Sigmoid colon (tissue), 7 donors: ENCODE measurements around the gene CDK19. TPM values are rescaled to one million over a fixed set of nuclear protein-coding genes. Genes with fewer than 3 reads are reported as not detected.

Experiments used
- DNase-seq: peaks from one replicate; pipeline ENCODE4 v3.0.0-alpha.2; 2019
- H3K27ac ChIP-seq, 4 donors: fragments of 200-600 bp; sonication (generic); one replicate each; pipeline ENCODE4 v1.5.1; 2016 to 2019; ENCODE audit warnings: mild to moderate bottlenecking in 1 of 4
- H3K27me3 ChIP-seq, 3 donors: fragments of 200-600 bp; sonication (generic); one replicate each; pipeline ENCODE4 v1.5.1; 2019; ENCODE audit warnings: mild to moderate bottlenecking in 1 of 3
- H3K36me3 ChIP-seq, 4 donors: fragments of 200-600 bp; sonication (generic); one replicate each; pipeline ENCODE4 v1.5.1; 2016 to 2019
- H3K4me1 ChIP-seq, 4 donors: fragments of 200-600 bp; sonication (generic); one replicate each; pipeline ENCODE4 v1.5.1; 2017 to 2019
- H3K4me3 ChIP-seq, 4 donors: fragments of 200-600 bp; sonication (generic); one replicate each; pipeline ENCODE4 v1.5.1; 2017 to 2019; ENCODE audit warnings: mild to moderate bottlenecking in 2 of 4, moderate library complexity in 1 of 4
- H3K9me3 ChIP-seq, 4 donors: fragments of 200-600 bp in 3 of 4; sonication (generic) in 3 of 4; one replicate each; pipeline versions ENCODE4 v1.5.1 to v1.6.1; 2013 to 2019
- EP300 ChIP-seq, 4 donors: sonication (generic); formaldehyde crosslinking; IDR thresholded peaks; one replicate each; pipeline ENCODE4 v1.6.1; 2017; ENCODE audit warnings: antibody characterized with exemption in 4 of 4
- POLR2A ChIP-seq, 2 donors: fragments of 450-650 bp; IDR thresholded peaks; one replicate each; pipeline ENCODE4 v1.6.1; 2016; ENCODE audit warnings: antibody characterized with exemption in 2 of 2, mild to moderate bottlenecking in 2 of 2, moderate library complexity in 2 of 2
- POLR2AphosphoS5 ChIP-seq, 4 donors: sonication (generic); formaldehyde crosslinking; IDR thresholded peaks; one replicate each; pipeline ENCODE4 v1.6.1; 2017; ENCODE audit warnings: antibody characterized with exemption in 4 of 4
- WGBS, 2 donors: extraction: QIAGEN DNeasy Blood & Tissue Kit; methylation state at CpG; one replicate each; pipeline ENCODE4 v1.1.7; 2013; 5-methylcytosine and 5-hydroxymethylcytosine counted together
- intact Hi-C: fragments of 100-400 bp; cut with DNase I; formaldehyde crosslinking; loops from one replicate; pipeline ENCODE4 v1.15.1; 2023
- polyA plus RNA-seq, 3 donors: library from polyadenylated mRNA; stranded (reverse); fragments of 200-250 nt; gene quantifications; one replicate each; pipeline ENCODE4 v1.2.3, GENCODE V29; 2013
- total RNA-seq, 4 donors: library from RNA; depleted of rRNA; stranded (reverse); fragments of >200 nt; gene quantifications; one replicate each; pipeline ENCODE4 v1.1.0, GENCODE V29; 2016
- TF ChIP-seq, protein P1 (sequence below), 4 experiments: fragments of 450-650 bp in 3 of 4; fragments of 200-600 bp in 1 of 4; IDR thresholded peaks; one replicate each; pipeline ENCODE4 v1.5.1; 2016 to 2019; ENCODE audit warnings: antibody characterized with exemption in 4 of 4, mild to moderate bottlenecking in 3 of 4, moderate library complexity in 2 of 4
- donor health status: healthy with polysubstance abuse.
- donor health status: Bipolar disorder and iron deficiency.
- donor health status: healthy.

The CDK19 gene
- total and polyA plus RNA-seq, 7 donors: 6.7 to 17.8 (median 12.1) TPM

- DNase-seq: no peak
- no peak overlapping the region for H3K27ac ChIP-seq
- peaks cover 0 to 10% (median 6%) of the 10 kb centered on the region in 4 donors for H3K4me1 ChIP-seq
- H3K9me3 ChIP-seq: no peaks in the 10 kb centered on the region
- no peak for TF ChIP-seq POLR2AphosphoS5 (IDR thresholded peaks at IDR 0.05)
- WGBS, 2 donors: 98% methylated on average over 2 of the region's 2 CpGs
- intact Hi-C loops: no loop called here
- no peaks in the 10 kb centered on the region for H3K36me3 ChIP-seq
- H3K4me3 ChIP-seq: no peak overlapping the region
- no peaks in the 10 kb centered on the region for H3K27me3 ChIP-seq
Observed at GRCh38 chr6:110661414-110661813, 153.9 kb downstream of the CDK19 start.

GRCh38 chr6:110660066-110660655 is 155.1 kb downstream of the CDK19 start:
- Histone ChIP-seq H3K4me3 (no peak overlapping the region), H3K9me3 (no peaks in the 10 kb centered on the region), H3K27ac (no peak overlapping the region), H3K27me3 (no peaks in the 10 kb centered on the region), H3K36me3 (no peaks in the 10 kb centered on the region), H3K4me1 (peaks cover 0 to 10% (median 3%) of the 10 kb centered on the region in 4 donors)
- intact Hi-C loops: no loop called here
- no peak for DNase-seq
- WGBS, 2 donors: 90 to 95% methylated on average over 9 of the region's 9 CpGs
- TF ChIP-seq, protein P1, sequence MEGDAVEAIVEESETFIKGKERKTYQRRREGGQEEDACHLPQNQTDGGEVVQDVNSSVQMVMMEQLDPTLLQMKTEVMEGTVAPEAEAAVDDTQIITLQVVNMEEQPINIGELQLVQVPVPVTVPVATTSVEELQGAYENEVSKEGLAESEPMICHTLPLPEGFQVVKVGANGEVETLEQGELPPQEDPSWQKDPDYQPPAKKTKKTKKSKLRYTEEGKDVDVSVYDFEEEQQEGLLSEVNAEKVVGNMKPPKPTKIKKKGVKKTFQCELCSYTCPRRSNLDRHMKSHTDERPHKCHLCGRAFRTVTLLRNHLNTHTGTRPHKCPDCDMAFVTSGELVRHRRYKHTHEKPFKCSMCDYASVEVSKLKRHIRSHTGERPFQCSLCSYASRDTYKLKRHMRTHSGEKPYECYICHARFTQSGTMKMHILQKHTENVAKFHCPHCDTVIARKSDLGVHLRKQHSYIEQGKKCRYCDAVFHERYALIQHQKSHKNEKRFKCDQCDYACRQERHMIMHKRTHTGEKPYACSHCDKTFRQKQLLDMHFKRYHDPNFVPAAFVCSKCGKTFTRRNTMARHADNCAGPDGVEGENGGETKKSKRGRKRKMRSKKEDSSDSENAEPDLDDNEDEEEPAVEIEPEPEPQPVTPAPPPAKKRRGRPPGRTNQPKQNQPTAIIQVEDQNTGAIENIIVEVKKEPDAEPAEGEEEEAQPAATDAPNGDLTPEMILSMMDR (IDR thresholded peaks at IDR 0.05): no peak
- TF ChIP-seq POLR2A (IDR thresholded peaks at IDR 0.05): no peak
- no peak for TF ChIP-seq EP300 (IDR thresholded peaks at IDR 0.05)
- TF ChIP-seq POLR2AphosphoS5 (IDR thresholded peaks at IDR 0.05): no peak

DNA sequence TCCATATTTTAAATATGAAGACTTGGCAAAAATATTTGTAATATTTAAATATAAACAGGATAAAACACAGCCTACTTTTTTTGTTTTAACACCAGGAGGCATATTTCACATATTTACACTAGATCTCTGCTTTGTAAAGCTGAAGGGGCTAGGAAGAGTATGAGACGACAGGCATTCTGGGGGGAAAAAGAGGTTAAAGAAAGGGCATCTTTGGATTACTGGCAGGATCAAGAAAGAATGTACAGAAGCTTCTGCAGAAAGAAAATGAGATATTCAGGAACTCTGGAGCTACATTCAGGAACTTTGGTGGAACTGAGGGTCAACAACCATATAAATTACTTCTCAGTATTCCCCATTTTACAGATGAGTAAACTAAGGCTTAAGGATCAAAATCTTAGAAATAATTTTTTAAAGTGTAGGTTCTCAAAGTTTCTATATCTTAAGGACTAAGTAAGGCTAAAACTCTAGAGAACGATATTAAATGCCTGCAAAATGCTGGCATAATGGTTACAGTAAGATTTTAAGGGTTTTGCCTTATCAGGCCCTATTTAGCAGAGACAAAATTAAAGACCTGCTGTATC is 156.5 kb downstream of the CDK19 start:
- H3K4me3 ChIP-seq: no peak overlapping the region
- TF ChIP-seq POLR2A (IDR thresholded peaks at IDR 0.05) (no peak), POLR2AphosphoS5 (IDR thresholded peaks at IDR 0.05) (no peak), EP300 (IDR thresholded peaks at IDR 0.05) (no peak)
- TF ChIP-seq, protein P1 (IDR thresholded peaks at IDR 0.05): no peak
- H3K27me3 ChIP-seq: no peaks in the 10 kb centered on the region
- intact Hi-C loops: no loop called here
- H3K9me3 ChIP-seq: no peaks in the 10 kb centered on the region
- no peak overlapping the region for H3K27ac ChIP-seq
- peaks cover 0 to 10% (median 2%) of the 10 kb centered on the region in 4 donors for H3K4me1 ChIP-seq
- H3K36me3 ChIP-seq: no peaks in the 10 kb centered on the region
- no peak for DNase-seq
- WGBS, 2 donors: 83 to 95% methylated on average over 2 of the region's 2 CpGs

DNA sequence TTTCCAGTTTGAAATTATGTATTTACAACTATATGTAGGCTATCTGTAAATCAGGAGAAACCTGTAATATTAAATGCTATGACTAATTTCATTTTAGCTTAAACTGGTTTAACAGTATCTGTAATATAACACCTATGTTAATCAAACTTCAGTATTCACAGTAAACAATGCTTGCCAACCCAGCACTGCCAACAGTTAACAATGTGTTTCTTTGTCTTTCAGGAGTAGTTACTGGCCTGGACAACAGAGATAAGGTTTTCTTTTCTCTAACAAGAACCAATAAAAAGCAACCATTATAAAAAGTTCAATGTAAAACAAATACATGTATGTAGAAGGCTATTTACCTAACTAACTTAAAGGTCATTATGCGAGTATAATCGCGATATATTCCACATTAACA is 158.8 kb downstream of the CDK19 start:
- TF ChIP-seq EP300 (IDR thresholded peaks at IDR 0.05): no peak
- no peak for TF ChIP-seq POLR2AphosphoS5 (IDR thresholded peaks at IDR 0.05)
- TF ChIP-seq POLR2A (IDR thresholded peaks at IDR 0.05): no peak
- TF ChIP-seq, protein P1 (IDR thresholded peaks at IDR 0.05): no peak
- no peaks in the 10 kb centered on the region for H3K9me3 ChIP-seq
- H3K27ac ChIP-seq: no peak overlapping the region
- no peaks in the 10 kb centered on the region for H3K4me1 ChIP-seq
- no peaks in the 10 kb centered on the region for H3K36me3 ChIP-seq
- intact Hi-C loops: no loop called here
- no peak overlapping the region for H3K4me3 ChIP-seq
- no peaks in the 10 kb centered on the region for H3K27me3 ChIP-seq
- 13 to 75% methylated on average over 3 of the region's 3 CpGs for WGBS, 2 donors
- no peak for DNase-seq

- Histone ChIP-seq H3K4me1 (no peaks in the 10 kb centered on the region), H3K9me3 (no peaks in the 10 kb centered on the region), H3K27me3 (no peaks in the 10 kb centered on the region), H3K4me3 (no peak overlapping the region), H3K36me3 (no peaks in the 10 kb centered on the region), H3K27ac (no peak overlapping the region)
- TF ChIP-seq EP300 (IDR thresholded peaks at IDR 0.05) (no peak), POLR2A (IDR thresholded peaks at IDR 0.05) (no peak), POLR2AphosphoS5 (IDR thresholded peaks at IDR 0.05) (no peak)
- no peak for DNase-seq
- intact Hi-C loops: no loop called here
- WGBS, 2 donors: 24 to 58% methylated on average over 1 of the region's 1 CpG
Observed at GRCh38 chr6:110655821-110656220, 159.4 kb downstream of the CDK19 start.
